Measurements from ENCODE around the gene ST6GALNAC1. TPM values are rescaled to one million over a fixed set of nuclear protein-coding genes. Genes with fewer than 3 reads are reported as not detected.
"Not testable (repeated sequence)": the region's sequence is repeated elsewhere in the genome, so short reads cannot be mapped to it uniquely, and the experiment has no call there.

ST6GALNAC1 gene
- total and polyA plus RNA-seq, 4 donors: 1.1 to 9.4 (median 1.9) TPM

DNA sequence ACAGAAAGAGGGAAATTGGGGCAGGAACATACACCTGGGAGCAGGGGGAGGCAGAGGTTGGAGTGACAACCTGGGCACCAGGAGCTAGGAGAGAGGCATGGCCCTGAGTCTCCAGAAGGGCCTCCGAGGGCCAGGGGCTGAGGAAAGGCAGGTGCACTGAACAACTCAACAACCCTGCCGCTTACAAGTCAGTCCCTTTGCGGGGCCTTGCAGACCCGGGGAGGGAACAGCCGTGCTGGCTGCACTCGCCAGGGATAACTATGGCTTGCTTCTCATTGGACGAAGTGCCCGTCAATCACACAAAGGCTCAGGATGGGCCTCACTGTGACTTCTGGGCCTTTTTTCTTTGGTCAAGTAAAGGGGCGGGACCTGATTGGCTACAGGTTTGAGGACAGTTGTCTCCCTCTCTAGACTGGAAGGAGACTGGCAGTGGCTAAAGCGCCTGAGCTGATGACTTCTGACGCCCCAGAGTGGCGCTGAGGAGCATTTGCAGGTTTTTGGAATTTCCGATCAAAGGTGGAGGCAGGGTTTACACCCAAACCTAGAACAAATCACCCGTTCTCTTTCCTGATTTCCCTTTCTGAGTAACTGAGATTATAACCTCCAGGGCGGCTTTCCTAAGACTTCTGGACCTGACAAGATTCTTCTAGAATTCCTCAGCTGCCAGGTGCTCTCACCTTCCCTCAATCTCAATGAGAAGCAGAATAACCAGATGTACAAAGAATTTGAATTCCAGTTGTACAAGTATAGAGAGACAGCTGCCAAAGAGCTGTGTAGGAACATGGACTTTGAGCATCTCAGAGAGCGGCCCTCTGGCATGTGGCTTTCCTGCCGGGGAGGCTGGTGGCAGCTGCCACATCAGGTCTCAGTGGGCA, 30.3 kb downstream of the ST6GALNAC1 start:
- Histone ChIP-seq H3K36me3 (ENCODE audit: control insufficient read depth in 1 of 2, insufficient read depth in 2 of 2, low read length in 1 of 2) (no peaks in the 10 kb centered on the region), H3K4me1 (ENCODE audit: control insufficient read depth in 1 of 2, insufficient read depth in 2 of 2, low read length in 2 of 2) (no peaks in the 10 kb centered on the region), H3K27me3 (ENCODE audit: control insufficient read depth in 1 of 2, insufficient read depth in 2 of 2, low read length in 1 of 2) (no peaks in the 10 kb centered on the region), H3K9me3 (ENCODE audit: control insufficient read depth, low read length) (no peaks in the 10 kb centered on the region), H3K4me3 (ENCODE audit: low read length in 2 of 2) (no peak overlapping the region), H3K27ac (ENCODE audit: low read depth in 1 of 2, low read length in 2 of 2) (no peak overlapping the region)
- DNase-seq: peak in 1 of 2 donors; percentile 61
- WGBS, 2 donors: 72 to 76% methylated on average over 17 of the region's 17 CpGs
- no peak for ATAC-seq (ENCODE audit: low FRiP score)
- intact Hi-C loops (cut with DNase I): no loop called here

DNA sequence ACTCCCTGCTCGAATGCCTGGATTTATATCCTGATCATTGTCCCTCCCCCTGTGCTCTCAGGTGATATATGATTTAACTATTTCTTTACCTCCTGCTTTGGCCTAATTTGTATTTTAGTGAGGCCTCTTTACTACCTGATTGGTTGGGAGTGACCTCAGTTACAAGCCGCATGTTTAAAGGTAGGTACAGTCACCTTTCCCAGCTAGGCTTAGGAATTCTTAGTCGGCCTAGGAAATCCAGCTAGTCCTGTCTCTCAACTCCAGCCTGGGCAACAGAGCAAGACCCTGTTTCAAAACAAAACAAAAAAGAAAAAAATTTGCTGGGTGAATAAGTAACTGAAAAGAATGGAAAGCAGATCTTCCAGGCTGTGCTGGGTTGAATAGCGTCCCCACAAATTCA, 31.1 kb downstream of the ST6GALNAC1 start:
- no peak overlapping the region for H3K4me3 ChIP-seq (ENCODE audit: low read length in 2 of 2)
- no peaks in the 10 kb centered on the region for H3K27me3 ChIP-seq (ENCODE audit: control insufficient read depth in 1 of 2, insufficient read depth in 2 of 2, low read length in 1 of 2)
- H3K9me3 ChIP-seq (ENCODE audit: control insufficient read depth, low read length): no peaks in the 10 kb centered on the region
- no peaks in the 10 kb centered on the region for H3K4me1 ChIP-seq (ENCODE audit: control insufficient read depth in 1 of 2, insufficient read depth in 2 of 2, low read length in 2 of 2)
- 78 to 81% methylated on average over 4 of the region's 4 CpGs for WGBS, 2 donors
- DNase-seq (no peak), ATAC-seq (ENCODE audit: low FRiP score) (no peak)
- no peak overlapping the region for H3K27ac ChIP-seq (ENCODE audit: low read depth in 1 of 2, low read length in 2 of 2)
- intact Hi-C loops (cut with DNase I): no loop called here
- H3K36me3 ChIP-seq (ENCODE audit: control insufficient read depth in 1 of 2, insufficient read depth in 2 of 2, low read length in 1 of 2): no peaks in the 10 kb centered on the region

DNA sequence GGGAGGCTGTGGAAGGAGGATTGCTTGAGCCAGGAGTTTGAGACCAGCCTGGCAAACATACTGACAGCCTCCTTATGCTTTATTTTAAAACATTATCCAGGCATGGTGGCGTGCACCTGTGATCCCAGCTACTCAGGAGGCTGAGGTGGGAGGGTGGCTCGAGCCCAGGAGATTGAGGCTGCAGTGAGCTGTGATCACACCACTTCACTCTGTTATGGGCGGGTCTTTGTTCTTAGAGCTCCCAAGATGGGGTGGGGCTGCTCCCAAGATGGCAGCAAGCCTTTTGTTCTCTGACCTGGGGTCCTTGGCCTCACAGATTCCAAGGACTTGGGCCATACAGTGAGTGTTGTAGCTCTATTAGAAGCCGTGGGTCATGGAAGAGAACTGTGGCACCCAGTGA, 31.8 kb downstream of the ST6GALNAC1 start:
- H3K9me3 ChIP-seq (ENCODE audit: control insufficient read depth, low read length): no peaks in the 10 kb centered on the region
- H3K4me1 ChIP-seq (ENCODE audit: control insufficient read depth in 1 of 2, insufficient read depth in 2 of 2, low read length in 2 of 2): no peaks in the 10 kb centered on the region
- H3K27me3 ChIP-seq (ENCODE audit: control insufficient read depth in 1 of 2, insufficient read depth in 2 of 2, low read length in 1 of 2): no peaks in the 10 kb centered on the region
- intact Hi-C loops (cut with DNase I): no loop called here
- H3K36me3 ChIP-seq (ENCODE audit: control insufficient read depth in 1 of 2, insufficient read depth in 2 of 2, low read length in 1 of 2): no peaks in the 10 kb centered on the region
- H3K27ac ChIP-seq (ENCODE audit: low read depth in 1 of 2, low read length in 2 of 2): no peak overlapping the region
- ATAC-seq (ENCODE audit: low FRiP score) (no peak), DNase-seq (peak in 1 of 2 donors; percentile 42)
- no peak overlapping the region for H3K4me3 ChIP-seq (ENCODE audit: low read length in 2 of 2)
- 83 to 93% methylated on average over 4 of the region's 4 CpGs for WGBS, 2 donors

DNA sequence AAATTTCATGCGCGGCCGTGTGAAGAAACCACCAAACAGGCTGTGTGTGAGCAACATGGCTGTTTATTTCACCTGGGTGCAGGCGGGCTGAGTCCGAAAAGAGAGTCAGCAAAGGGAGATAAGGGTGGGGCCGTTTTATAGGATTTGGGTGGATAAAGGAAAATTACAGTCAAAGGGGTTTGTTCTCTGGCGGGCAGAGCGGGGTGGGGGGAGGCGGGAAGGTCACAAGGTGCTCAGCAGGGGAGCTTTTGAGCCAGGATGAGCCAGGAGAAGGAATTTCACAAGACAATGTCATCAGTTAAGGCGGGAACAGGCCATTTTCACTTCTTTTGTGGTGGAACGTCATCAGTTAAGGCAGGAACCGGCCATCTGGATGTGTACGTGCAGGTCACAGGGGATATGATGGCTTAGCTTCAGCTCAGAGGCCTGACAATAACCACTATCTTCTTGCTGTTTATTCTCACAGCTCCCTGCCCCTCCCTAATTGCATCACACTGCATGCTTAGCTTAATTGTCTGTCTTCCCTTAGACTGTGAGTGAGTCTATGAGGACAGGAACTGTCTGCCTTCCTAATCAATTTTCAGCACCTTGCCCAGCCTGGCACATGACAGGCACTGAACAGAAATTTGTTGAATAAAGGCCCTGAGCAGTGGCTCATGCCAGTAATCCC, 32.3 kb downstream of the ST6GALNAC1 start:
- H3K27ac ChIP-seq (ENCODE audit: low read depth in 1 of 2, low read length in 2 of 2); H3K27me3 ChIP-seq (ENCODE audit: control insufficient read depth in 1 of 2, insufficient read depth in 2 of 2, low read length in 1 of 2); H3K36me3 ChIP-seq (ENCODE audit: control insufficient read depth in 1 of 2, insufficient read depth in 2 of 2, low read length in 1 of 2); ATAC-seq (ENCODE audit: low FRiP score); intact Hi-C loops (cut with DNase I); H3K4me1 ChIP-seq (ENCODE audit: control insufficient read depth in 1 of 2, insufficient read depth in 2 of 2, low read length in 2 of 2); H3K9me3 ChIP-seq (ENCODE audit: control insufficient read depth, low read length); H3K4me3 ChIP-seq (ENCODE audit: low read length in 2 of 2): not testable (repeated sequence)
- DNase-seq: peak in 1 of 2 donors; percentile 16
- WGBS, 2 donors: 60 to 70% methylated on average over 10 to 13 of the region's 13 CpGs

DNA sequence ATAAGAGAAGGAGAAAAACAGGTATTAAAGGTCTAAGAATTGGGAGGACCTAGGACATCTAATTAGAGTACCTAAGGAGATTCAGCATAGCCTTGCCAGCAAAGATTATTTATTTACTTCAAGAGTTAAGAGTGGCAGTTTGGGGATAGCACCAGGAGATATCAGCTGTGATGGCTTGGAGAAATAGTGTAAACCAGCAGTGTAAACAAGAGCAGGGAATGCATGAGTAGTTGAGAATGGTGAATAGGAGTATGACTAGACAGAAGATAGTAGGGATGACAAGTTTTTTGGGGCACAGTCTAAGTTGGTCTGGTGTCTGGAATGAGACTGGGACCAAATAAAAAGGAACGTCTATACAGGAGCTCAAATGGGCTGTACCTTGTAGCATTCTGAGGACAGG, 36.9 kb downstream of the ST6GALNAC1 start:
- ATAC-seq (ENCODE audit: low FRiP score); H3K9me3 ChIP-seq (ENCODE audit: control insufficient read depth, low read length); H3K4me1 ChIP-seq (ENCODE audit: control insufficient read depth in 1 of 2, insufficient read depth in 2 of 2, low read length in 2 of 2); H3K4me3 ChIP-seq (ENCODE audit: low read length in 2 of 2); H3K27ac ChIP-seq (ENCODE audit: low read depth in 1 of 2, low read length in 2 of 2); DNase-seq; H3K36me3 ChIP-seq (ENCODE audit: control insufficient read depth in 1 of 2, insufficient read depth in 2 of 2, low read length in 1 of 2); intact Hi-C loops (cut with DNase I); H3K27me3 ChIP-seq (ENCODE audit: control insufficient read depth in 1 of 2, insufficient read depth in 2 of 2, low read length in 1 of 2): not testable (repeated sequence)
- 61 to 68% methylated on average over 1 of the region's 1 CpG for WGBS, 2 donors

DNA sequence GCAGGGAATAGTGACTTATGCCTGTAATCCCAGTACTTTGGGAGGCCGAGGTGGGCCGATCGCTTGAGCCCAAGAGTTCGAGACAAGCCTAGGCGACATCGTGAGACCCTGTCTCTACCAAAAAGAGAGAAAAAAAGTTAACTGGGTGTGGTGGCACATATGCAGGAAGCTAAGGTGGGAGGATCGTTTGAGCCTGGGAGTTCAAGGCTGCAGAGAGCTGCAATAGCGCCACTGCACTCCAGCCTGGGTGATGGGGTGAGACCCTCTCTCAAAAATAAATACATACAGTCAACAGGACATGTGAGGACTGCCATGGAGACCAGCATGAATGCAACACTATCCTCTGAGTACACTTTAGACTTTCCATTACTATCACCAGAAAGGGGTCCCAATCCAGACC, 42.5 kb downstream of the ST6GALNAC1 start:
- WGBS, 2 donors: 83 to 86% methylated on average over 8 of the region's 8 CpGs
- Histone ChIP-seq H3K9me3 (ENCODE audit: control insufficient read depth, low read length) (no peaks in the 10 kb centered on the region), H3K4me1 (ENCODE audit: control insufficient read depth in 1 of 2, insufficient read depth in 2 of 2, low read length in 2 of 2) (no peaks in the 10 kb centered on the region), H3K27me3 (ENCODE audit: control insufficient read depth in 1 of 2, insufficient read depth in 2 of 2, low read length in 1 of 2) (no peaks in the 10 kb centered on the region), H3K4me3 (ENCODE audit: low read length in 2 of 2) (no peak overlapping the region), H3K27ac (ENCODE audit: low read depth in 1 of 2, low read length in 2 of 2) (no peak overlapping the region), H3K36me3 (ENCODE audit: control insufficient read depth in 1 of 2, insufficient read depth in 2 of 2, low read length in 1 of 2) (no peaks in the 10 kb centered on the region)
- ATAC-seq (ENCODE audit: low FRiP score) (no peak), DNase-seq (peak in 1 of 2 donors; percentile 0)
- intact Hi-C loops (cut with DNase I): no loop called here

DNA sequence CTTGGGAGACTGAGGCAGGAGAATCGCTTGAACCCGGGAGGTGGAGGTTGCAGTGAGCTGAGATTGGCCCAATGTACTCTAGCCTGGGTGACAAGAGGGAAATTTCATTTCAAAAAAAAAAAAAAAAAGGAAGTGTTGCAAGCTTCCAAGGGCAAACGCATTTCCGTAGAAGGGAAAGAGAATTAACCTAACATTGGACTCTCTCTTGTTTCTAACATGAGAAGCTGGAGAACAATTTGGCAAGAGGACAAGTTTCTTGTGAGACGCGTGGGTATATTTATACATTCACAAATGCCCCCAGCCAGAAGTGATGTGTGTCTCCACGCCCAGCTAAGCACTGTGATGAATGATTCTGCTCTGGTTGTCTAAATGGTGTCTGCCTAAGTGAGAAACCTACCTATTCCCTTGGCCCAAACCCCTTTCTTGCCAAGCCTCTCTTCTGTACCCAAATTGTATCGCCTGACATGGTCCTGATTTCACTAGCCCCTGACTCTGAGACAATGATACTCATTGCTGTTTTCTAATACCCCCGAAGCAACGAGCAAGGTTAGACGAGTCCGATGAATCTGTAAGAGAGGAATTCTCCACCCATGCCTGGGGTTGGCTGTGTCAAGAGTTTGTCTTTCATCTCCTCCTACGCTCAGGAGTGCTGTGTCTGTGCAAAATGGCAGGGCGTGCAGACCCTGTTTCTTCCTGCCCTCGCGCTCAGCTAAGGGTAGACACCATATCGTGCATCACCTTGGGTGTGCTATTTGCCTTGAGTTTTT, 43.7 kb downstream of the ST6GALNAC1 start:
- H3K27ac ChIP-seq (ENCODE audit: low read depth in 1 of 2, low read length in 2 of 2): no peak overlapping the region

DNA sequence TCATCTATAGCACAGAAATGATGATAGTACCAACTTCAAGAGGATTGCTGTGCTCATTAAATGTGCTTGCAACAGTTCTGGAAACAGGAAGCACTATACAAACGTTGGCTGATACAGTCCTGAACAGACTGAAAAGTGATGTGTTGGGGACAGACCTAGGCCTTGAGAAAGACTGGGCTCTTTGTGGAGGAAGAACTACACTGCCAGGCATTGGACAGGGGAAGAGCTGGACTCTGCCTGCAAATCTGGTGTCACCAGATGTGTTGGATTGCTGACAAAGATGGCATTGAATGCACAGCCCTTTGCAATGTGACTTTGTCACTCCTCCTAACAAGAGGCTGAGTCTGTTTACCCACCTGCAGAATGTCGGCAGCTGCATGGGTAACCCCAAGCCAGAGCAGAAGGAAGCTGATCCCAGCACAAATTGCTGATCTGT, 45.5 kb downstream of the ST6GALNAC1 start:
- Histone ChIP-seq H3K4me3 (ENCODE audit: low read length in 2 of 2) (no peak overlapping the region), H3K4me1 (ENCODE audit: control insufficient read depth in 1 of 2, insufficient read depth in 2 of 2, low read length in 2 of 2) (no peaks in the 10 kb centered on the region), H3K27ac (ENCODE audit: low read depth in 1 of 2, low read length in 2 of 2) (no peak overlapping the region), H3K27me3 (ENCODE audit: control insufficient read depth in 1 of 2, insufficient read depth in 2 of 2, low read length in 1 of 2) (no peaks in the 10 kb centered on the region), H3K36me3 (ENCODE audit: control insufficient read depth in 1 of 2, insufficient read depth in 2 of 2, low read length in 1 of 2) (no peaks in the 10 kb centered on the region), H3K9me3 (ENCODE audit: control insufficient read depth, low read length) (no peaks in the 10 kb centered on the region)
- DNase-seq (peak in 1 of 2 donors; percentile 24), ATAC-seq (ENCODE audit: low FRiP score) (no peak)
- 40 to 46% methylated on average over 2 of the region's 2 CpGs for WGBS, 2 donors
- intact Hi-C loops (cut with DNase I): no loop called here

More for the DNA sequence above, 43.7 kb downstream of the ST6GALNAC1 start:
- Histone ChIP-seq H3K36me3 (ENCODE audit: control insufficient read depth in 1 of 2, insufficient read depth in 2 of 2, low read length in 1 of 2) (no peaks in the 10 kb centered on the region), H3K4me3 (ENCODE audit: low read length in 2 of 2) (no peak overlapping the region), H3K27me3 (ENCODE audit: control insufficient read depth in 1 of 2, insufficient read depth in 2 of 2, low read length in 1 of 2) (no peaks in the 10 kb centered on the region), H3K9me3 (ENCODE audit: control insufficient read depth, low read length) (no peaks in the 10 kb centered on the region), H3K4me1 (ENCODE audit: control insufficient read depth in 1 of 2, insufficient read depth in 2 of 2, low read length in 2 of 2) (no peaks in the 10 kb centered on the region)
- WGBS, 2 donors: 64 to 69% methylated on average over 17 of the region's 17 CpGs
- intact Hi-C loops (cut with DNase I): no loop called here
- DNase-seq: peak in 1 of 2 donors; percentile 11
- ATAC-seq (ENCODE audit: low FRiP score): no peak
